ENCODE results near the gene RALGAPA1. TPM values are rescaled to one million over a fixed set of nuclear protein-coding genes. Genes with fewer than 3 reads are reported as not detected.

The RALGAPA1 gene
- total and polyA plus RNA-seq, 2 experiments from 2014 or later, result 21.9 to 27.3 TPM

GRCh38 chr14:35783699-35784098 is 25.4 kb downstream of the RALGAPA1 start:
- Histone ChIP-seq H3K27ac (ENCODE audit: low read depth) (no peak overlapping the region), H4K20me1 (replicated peaks; ENCODE audit: insufficient read depth) (no peaks in the 10 kb centered on the region; the same call in 1 of the 2 replicates), H3K4me2 (no peak overlapping the region), H3K27me3 (ENCODE audit: insufficient read depth) (no peaks in the 10 kb centered on the region), H3K36me3 (ENCODE audit: insufficient read depth) (no peaks in the 10 kb centered on the region), H2AFZ (no peak overlapping the region), H3K79me2 (replicated peaks; ENCODE audit: insufficient read depth) (peaks cover 47% of the 10 kb centered on the region), H3K4me3 (no peak overlapping the region), H3F3A (replicated peaks; ENCODE audit: low read depth) (no peaks in the 10 kb centered on the region), H3K4me1 (ENCODE audit: insufficient read depth) (no peaks in the 10 kb centered on the region), H3K9me2 (ENCODE audit: insufficient read depth) (no peaks in the 10 kb centered on the region)
- no peak overlapping the region for H3K27ac Mint-ChIP-seq
- DNase-seq (ENCODE audit: low spot score), result no peak
- no peak for ATAC-seq
- TF ChIP-seq EZH2 (IDR thresholded peaks at IDR 0.05; ENCODE audit: low read depth, unreplicated experiment) (no peak), ZNF331 (CRISPR knock-in tag; IDR thresholded peaks at IDR 0.05; ENCODE audit: low read depth) (no peak), POLR2AphosphoS5 (IDR thresholded peaks at IDR 0.05; ENCODE audit: low read depth) (no peak), NANOG (IDR thresholded peaks at IDR 0.05; ENCODE audit: borderline replicate concordance) (no peak), EZH2phosphoT487 (IDR thresholded peaks at IDR 0.05; ENCODE audit: unreplicated experiment) (no peak), STAT1 (IDR thresholded peaks at IDR 0.05; ENCODE audit: unreplicated experiment) (no peak), CREB1 (CRISPR knock-in tag; IDR thresholded peaks at IDR 0.05; ENCODE audit: low read depth) (no peak), ETS1 (IDR thresholded peaks at IDR 0.05) (no peak), CTCF (conservative IDR thresholded peaks at IDR 0.05; ENCODE audit: low read depth in 2 of 2) (no peak), JUNB (IDR thresholded peaks at IDR 0.05; ENCODE audit: unreplicated experiment) (no peak), ZNF114 (CRISPR knock-in tag; IDR thresholded peaks at IDR 0.05) (no peak), REST (IDR thresholded peaks at IDR 0.05; ENCODE audit: unreplicated experiment) (no peak)
- TF ChIP-seq, protein P1, sequence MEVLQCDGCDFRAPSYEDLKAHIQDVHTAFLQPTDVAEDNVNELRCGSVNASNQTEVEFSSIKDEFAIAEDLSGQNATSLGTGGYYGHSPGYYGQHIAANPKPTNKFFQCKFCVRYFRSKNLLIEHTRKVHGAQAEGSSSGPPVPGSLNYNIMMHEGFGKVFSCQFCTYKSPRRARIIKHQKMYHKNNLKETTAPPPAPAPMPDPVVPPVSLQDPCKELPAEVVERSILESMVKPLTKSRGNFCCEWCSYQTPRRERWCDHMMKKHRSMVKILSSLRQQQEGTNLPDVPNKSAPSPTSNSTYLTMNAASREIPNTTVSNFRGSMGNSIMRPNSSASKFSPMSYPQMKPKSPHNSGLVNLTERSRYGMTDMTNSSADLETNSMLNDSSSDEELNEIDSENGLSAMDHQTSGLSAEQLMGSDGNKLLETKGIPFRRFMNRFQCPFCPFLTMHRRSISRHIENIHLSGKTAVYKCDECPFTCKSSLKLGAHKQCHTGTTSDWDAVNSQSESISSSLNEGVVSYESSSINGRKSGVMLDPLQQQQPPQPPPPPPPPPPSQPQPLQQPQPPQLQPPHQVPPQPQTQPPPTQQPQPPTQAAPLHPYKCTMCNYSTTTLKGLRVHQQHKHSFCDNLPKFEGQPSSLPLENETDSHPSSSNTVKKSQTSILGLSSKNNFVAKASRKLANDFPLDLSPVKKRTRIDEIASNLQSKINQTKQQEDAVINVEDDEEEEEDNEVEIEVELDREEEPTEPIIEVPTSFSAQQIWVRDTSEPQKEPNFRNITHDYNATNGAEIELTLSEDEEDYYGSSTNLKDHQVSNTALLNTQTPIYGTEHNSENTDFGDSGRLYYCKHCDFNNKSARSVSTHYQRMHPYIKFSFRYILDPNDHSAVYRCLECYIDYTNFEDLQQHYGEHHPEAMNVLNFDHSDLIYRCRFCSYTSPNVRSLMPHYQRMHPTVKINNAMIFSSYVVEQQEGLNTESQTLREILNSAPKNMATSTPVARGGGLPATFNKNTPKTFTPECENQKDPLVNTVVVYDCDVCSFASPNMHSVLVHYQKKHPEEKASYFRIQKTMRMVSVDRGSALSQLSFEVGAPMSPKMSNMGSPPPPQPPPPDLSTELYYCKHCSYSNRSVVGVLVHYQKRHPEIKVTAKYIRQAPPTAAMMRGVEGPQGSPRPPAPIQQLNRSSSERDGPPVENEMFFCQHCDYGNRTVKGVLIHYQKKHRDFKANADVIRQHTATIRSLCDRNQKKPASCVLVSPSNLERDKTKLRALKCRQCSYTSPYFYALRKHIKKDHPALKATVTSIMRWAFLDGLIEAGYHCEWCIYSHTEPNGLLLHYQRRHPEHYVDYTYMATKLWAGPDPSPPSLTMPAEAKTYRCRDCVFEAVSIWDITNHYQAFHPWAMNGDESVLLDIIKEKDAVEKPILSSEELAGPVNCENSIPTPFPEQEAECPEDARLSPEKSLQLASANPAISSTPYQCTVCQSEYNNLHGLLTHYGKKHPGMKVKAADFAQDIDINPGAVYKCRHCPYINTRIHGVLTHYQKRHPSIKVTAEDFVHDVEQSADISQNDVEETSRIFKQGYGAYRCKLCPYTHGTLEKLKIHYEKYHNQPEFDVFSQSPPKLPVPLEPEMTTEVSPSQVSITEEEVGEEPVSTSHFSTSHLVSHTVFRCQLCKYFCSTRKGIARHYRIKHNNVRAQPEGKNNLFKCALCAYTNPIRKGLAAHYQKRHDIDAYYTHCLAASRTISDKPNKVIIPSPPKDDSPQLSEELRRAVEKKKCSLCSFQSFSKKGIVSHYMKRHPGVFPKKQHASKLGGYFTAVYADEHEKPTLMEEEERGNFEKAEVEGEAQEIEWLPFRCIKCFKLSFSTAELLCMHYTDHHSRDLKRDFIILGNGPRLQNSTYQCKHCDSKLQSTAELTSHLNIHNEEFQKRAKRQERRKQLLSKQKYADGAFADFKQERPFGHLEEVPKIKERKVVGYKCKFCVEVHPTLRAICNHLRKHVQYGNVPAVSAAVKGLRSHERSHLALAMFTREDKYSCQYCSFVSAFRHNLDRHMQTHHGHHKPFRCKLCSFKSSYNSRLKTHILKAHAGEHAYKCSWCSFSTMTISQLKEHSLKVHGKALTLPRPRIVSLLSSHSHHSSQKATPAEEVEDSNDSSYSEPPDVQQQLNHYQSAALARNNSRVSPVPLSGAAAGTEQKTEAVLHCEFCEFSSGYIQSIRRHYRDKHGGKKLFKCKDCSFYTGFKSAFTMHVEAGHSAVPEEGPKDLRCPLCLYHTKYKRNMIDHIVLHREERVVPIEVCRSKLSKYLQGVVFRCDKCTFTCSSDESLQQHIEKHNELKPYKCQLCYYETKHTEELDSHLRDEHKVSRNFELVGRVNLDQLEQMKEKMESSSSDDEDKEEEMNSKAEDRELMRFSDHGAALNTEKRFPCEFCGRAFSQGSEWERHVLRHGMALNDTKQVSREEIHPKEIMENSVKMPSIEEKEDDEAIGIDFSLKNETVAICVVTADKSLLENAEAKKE (CRISPR knock-in tag; IDR thresholded peaks at IDR 0.05), result no peak
- H3K4me3 Mint-ChIP-seq, result no peak overlapping the region
- no peaks in the 10 kb centered on the region for H3K36me3 Mint-ChIP-seq (ENCODE audit: low read depth)
- H3K4me1 Mint-ChIP-seq, result no peaks in the 10 kb centered on the region
- H3K9me3 Mint-ChIP-seq, result 0 out of 3 replicates have a peak, but pooled peaks cover 2% of the 10 kb centered on the region
- peaks cover 3% of the 10 kb centered on the region for H3K27me3 Mint-ChIP-seq (ENCODE audit: insufficient read depth, low read depth, poor library complexity)

Data from GM23338 (cell line).